HFFc6 (cell line): ENCODE measurements around the gene HS3ST1. TPM values are rescaled to one million over a fixed set of nuclear protein-coding genes. Genes with fewer than 3 reads are reported as not detected.

Experiments used
- DNase-seq: peaks from one replicate; pipeline ENCODE4 v3.0.0-alpha.2; 2018
- H3K27ac Mint-ChIP-seq: 2 replicates; pipeline ENCODE4 v1.8.0; 2020; ENCODE audit warnings: mild to moderate bottlenecking, mixed read lengths
- H3K27me3 Mint-ChIP-seq: 2 replicates; pipeline ENCODE4 v1.8.0; 2021; ENCODE audit warnings: mild to moderate bottlenecking, moderate library complexity, mixed read lengths; ENCODE audit not compliant: insufficient read depth
- H3K36me3 Mint-ChIP-seq: 2 replicates; pipeline ENCODE4 v1.8.0; 2021; ENCODE audit warnings: low read depth, mixed read lengths
- H3K4me1 Mint-ChIP-seq: 2 replicates; pipeline ENCODE4 v1.8.0; 2020; ENCODE audit warnings: low read depth, mixed read lengths
- H3K4me3 Mint-ChIP-seq: 2 replicates; pipeline ENCODE4 v1.8.0; 2020; ENCODE audit warnings: mild to moderate bottlenecking, moderate library complexity, mixed read lengths
- H3K9me3 Mint-ChIP-seq: 2 replicates; pipeline ENCODE4 v1.8.0; 2020; ENCODE audit warnings: mild to moderate bottlenecking, mixed read lengths
- total RNA-seq, 6 experiments: library from RNA; stranded (reverse); fragmentation: NEBNext Ultra II Directional; extraction: Animal tissue kit (Norgen Biotek cat#: 25700); gene quantifications; 2 replicates in 1 of 6; 3 replicates in 5 of 6; pipeline ENCODE4 v1.2.3, GENCODE V29; 2021
- TF ChIP-seq, protein P1 (sequence below): fragments of 200-600 bp; sonication (generic); IDR thresholded peaks from 2 replicates; pipeline ENCODE4 v1.5.0; 2021; ENCODE audit warnings: antibody characterized with exemption, mild to moderate bottlenecking

HS3ST1 gene
- total RNA-seq, 6 experiments from 2014 or later, result not detected

DNA sequence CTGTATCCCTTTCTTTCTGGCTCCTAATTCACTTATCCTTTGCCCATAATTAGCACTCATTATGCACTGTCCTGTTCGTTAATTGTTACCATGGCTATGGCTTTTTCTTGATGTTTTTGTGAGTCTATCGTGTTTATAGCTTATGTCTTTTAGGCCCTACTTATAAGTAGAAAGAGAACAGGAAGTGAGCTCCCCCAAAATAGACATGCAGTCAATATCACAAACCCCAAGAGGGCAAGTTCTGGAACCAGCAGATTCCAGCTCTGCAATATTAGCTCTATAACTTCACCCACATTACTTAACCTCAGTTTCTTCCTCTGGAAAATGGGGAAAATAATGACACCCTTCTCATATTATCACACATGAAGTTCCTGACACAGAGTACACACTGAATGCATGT is 7.4 kb upstream of the HS3ST1 start:
- Mint-ChIP-seq H3K27me3 (no peaks in the 10 kb centered on the region; the same call in 1 of the 2 replicates), H3K4me3 (no peak overlapping the region), H3K4me1 (no peaks in the 10 kb centered on the region), H3K9me3 (peaks cover 16% of the 10 kb centered on the region), H3K36me3 (no peaks in the 10 kb centered on the region), H3K27ac (no peak overlapping the region)
- TF ChIP-seq, protein P1, sequence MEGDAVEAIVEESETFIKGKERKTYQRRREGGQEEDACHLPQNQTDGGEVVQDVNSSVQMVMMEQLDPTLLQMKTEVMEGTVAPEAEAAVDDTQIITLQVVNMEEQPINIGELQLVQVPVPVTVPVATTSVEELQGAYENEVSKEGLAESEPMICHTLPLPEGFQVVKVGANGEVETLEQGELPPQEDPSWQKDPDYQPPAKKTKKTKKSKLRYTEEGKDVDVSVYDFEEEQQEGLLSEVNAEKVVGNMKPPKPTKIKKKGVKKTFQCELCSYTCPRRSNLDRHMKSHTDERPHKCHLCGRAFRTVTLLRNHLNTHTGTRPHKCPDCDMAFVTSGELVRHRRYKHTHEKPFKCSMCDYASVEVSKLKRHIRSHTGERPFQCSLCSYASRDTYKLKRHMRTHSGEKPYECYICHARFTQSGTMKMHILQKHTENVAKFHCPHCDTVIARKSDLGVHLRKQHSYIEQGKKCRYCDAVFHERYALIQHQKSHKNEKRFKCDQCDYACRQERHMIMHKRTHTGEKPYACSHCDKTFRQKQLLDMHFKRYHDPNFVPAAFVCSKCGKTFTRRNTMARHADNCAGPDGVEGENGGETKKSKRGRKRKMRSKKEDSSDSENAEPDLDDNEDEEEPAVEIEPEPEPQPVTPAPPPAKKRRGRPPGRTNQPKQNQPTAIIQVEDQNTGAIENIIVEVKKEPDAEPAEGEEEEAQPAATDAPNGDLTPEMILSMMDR, result no peak
- no peak for DNase-seq

DNA sequence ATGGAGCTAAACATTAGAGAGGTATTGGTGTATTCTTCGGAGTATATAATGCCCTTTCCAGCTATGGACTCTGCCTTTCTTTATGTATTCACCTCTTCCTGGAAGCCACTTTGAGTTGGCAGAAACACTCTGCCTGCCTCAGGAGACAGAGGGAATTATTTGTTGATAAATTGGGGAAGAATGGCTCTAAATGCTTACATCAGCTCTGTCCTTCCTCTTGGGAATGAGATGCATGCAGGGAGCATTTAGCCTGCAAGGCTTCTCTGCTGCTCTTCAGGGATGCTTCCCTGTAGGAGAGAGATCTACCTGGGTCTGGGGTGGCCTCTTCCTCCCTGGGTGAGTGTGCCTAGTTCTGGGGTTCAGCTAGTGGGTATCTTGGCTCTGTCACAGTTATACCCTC is 6.9 kb upstream of the HS3ST1 start:
- H3K36me3 Mint-ChIP-seq, result no peaks in the 10 kb centered on the region
- TF ChIP-seq, protein P1, result no peak
- no peak overlapping the region for H3K27ac Mint-ChIP-seq
- DNase-seq, result no peak
- H3K9me3 Mint-ChIP-seq, result peaks cover 12% of the 10 kb centered on the region
- H3K4me3 Mint-ChIP-seq, result no peak overlapping the region
- H3K27me3 Mint-ChIP-seq, result no peaks in the 10 kb centered on the region; the same call in 1 of the 2 replicates
- H3K4me1 Mint-ChIP-seq, result no peaks in the 10 kb centered on the region

DNA sequence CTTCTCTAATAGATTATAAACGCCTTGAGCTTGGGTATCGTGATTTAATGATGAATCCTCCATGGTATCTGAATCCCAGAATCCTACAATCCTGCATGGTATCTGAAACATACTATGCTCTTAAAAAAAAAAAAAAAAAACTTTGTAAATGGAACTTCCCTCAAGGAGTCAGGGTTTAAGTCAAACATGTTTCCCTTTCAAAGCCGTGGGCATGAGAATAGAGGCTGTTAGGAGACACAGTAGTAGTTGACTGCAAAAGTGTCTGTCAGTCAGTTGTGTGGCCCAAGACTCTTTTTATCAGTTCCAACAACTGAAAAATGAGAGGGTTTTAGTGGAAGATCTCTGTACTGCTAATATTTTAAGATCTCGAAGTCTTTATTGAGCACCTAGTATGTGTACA is 2.4 kb upstream of the HS3ST1 start:
- TF ChIP-seq, protein P1, result no peak
- no peak for DNase-seq
- Mint-ChIP-seq H3K9me3 (peaks cover 8% of the 10 kb centered on the region; the same call in 1 of the 2 replicates), H3K4me1 (no peaks in the 10 kb centered on the region), H3K27me3 (no peaks in the 10 kb centered on the region; the same call in 1 of the 2 replicates), H3K27ac (no peak overlapping the region), H3K36me3 (no peaks in the 10 kb centered on the region), H3K4me3 (no peak overlapping the region)

DNA sequence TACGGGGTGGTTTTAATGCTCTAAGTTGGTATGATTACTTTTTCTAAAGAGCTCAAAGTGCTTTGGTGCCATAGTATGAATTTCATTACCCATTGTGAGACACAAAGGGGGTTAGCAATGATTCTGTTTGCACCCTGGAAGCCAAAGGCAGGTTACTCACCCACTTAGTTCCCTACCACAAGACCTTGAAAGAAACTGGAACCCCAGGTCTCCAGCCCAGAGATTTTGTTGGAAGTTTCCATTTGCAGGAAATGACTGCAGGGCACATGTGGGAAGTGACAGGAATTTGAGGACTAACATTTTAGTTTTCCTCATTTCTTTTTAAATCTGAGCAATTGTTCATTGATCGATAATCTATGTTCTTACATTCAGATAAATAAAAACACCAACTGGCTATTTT is 1.8 kb upstream of the HS3ST1 start:
- Mint-ChIP-seq H3K4me3 (no peak overlapping the region), H3K27me3 (no peaks in the 10 kb centered on the region; the same call in 1 of the 2 replicates), H3K27ac (no peak overlapping the region), H3K36me3 (no peaks in the 10 kb centered on the region), H3K4me1 (no peaks in the 10 kb centered on the region), H3K9me3 (peaks cover 8% of the 10 kb centered on the region; the same call in 1 of the 2 replicates)
- TF ChIP-seq, protein P1, result no peak
- DNase-seq, result no peak

DNA sequence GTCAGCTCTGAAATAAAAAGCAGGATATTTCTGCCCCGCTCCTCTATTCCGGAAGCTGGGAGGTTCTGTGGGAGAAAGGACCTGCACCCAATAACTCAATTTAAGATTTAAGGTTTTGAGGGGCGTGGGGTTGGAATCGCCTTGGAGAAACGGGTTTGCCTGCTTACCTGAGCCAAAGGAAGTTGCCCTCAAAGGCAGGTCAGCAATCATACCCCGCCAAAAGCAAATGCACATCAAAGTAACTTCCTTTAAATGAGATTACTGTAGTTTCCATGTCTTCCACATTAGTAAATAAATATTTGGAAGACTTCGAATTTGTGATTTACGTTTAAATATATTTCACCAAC is 978 bp upstream of the HS3ST1 start:
- Mint-ChIP-seq H3K4me1 (no peaks in the 10 kb centered on the region), H3K9me3 (peaks cover 8% of the 10 kb centered on the region; the same call in 1 of the 2 replicates), H3K27ac (no peak overlapping the region), H3K27me3 (no peaks in the 10 kb centered on the region; the same call in 1 of the 2 replicates), H3K4me3 (no peak overlapping the region), H3K36me3 (no peaks in the 10 kb centered on the region)
- DNase-seq, result no peak
- TF ChIP-seq, protein P1, result no peak
